ENCODE data around the gene LRCH3.

The LRCH3 gene

DNA sequence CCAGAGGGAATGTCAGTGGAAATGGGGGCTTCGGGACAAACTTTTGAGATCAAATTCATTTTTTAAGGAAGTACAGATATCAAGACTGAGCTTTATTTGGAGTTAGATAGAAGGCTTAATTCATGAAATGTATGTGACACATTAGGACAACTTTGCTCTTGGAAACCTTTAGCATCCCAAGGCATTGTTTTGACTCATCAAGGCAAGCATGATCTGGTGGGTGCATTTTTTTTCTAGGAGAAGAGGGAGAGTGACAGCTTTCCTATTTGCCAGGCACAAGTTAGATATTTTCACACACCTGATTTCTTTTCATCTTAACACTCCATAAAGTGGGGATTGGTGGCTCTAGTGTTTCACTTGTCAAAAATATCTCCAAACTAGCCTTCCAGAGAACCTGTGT, 97.5 kb downstream of the LRCH3 start:
- ChIA-PET POLR2A (no interaction called here), CTCF (no interaction called here)
- TF ChIP-seq TARDBP (IDR thresholded peaks at IDR 0.05): no peak
- TF ChIP-seq, protein P1, sequence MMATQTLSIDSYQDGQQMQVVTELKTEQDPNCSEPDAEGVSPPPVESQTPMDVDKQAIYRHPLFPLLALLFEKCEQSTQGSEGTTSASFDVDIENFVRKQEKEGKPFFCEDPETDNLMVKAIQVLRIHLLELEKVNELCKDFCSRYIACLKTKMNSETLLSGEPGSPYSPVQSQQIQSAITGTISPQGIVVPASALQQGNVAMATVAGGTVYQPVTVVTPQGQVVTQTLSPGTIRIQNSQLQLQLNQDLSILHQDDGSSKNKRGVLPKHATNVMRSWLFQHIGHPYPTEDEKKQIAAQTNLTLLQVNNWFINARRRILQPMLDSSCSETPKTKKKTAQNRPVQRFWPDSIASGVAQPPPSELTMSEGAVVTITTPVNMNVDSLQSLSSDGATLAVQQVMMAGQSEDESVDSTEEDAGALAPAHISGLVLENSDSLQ (IDR thresholded peaks at IDR 0.05): no peak
- no peak for TF ChIP-seq BHLHE40 (IDR thresholded peaks at IDR 0.05; ENCODE audit: borderline replicate concordance)
- TF ChIP-seq FOXK2 (IDR thresholded peaks at IDR 0.05): no peak
- TF ChIP-seq SP1 (IDR thresholded peaks at IDR 0.05): no peak
- TF ChIP-seq NFRKB (IDR thresholded peaks at IDR 0.05): no peak
- TF ChIP-seq CTBP1 (IDR thresholded peaks at IDR 0.05; ENCODE audit: borderline replicate concordance): no peak
- DNase-seq (ENCODE audit: extremely low spot score): no peak

- TF ChIP-seq BHLHE40 (IDR thresholded peaks at IDR 0.05; ENCODE audit: borderline replicate concordance) (no peak), L3MBTL2 (conservative IDR thresholded peaks at IDR 0.05) (no peak), TARDBP (IDR thresholded peaks at IDR 0.05) (no peak), SP1 (IDR thresholded peaks at IDR 0.05) (no peak), NFRKB (IDR thresholded peaks at IDR 0.05) (no peak), ARNT (IDR thresholded peaks at IDR 0.05) (no peak)
- TF ChIP-seq, protein P1 (IDR thresholded peaks at IDR 0.05): no peak
- no peak for DNase-seq (ENCODE audit: extremely low spot score)
- CTCF ChIA-PET: no interaction called here
- POLR2A ChIA-PET: no interaction called here
Measured at GRCh38 chr3:197889204-197889930, 98.3 kb downstream of the LRCH3 start.

DNA sequence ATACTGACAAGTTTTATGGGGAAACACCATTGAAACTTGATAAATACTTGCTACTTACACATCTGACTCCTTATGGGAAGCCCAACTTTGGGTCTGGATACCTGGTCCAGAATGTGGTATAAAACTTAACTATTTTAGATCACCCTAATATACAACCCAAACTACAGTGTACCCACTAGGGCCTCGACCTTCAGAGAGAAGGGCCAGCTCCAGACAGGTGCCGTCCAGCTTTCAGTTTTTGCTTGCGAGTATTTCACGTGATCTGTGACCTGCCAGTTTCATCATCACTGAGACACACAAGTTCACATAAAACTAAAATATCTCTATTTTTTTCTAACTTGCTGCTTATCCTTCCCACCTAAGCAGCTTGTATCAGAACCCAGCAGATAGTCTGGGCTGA, 99.6 kb downstream of the LRCH3 start:
- ChIA-PET CTCF (no interaction called here), POLR2A (no interaction called here)
- no peak for TF ChIP-seq LEF1 (IDR thresholded peaks at IDR 0.05; ENCODE audit: borderline replicate concordance)
- no peak for TF ChIP-seq ELF4 (IDR thresholded peaks at IDR 0.05)
- TF ChIP-seq L3MBTL2 (conservative IDR thresholded peaks at IDR 0.05): no peak
- no peak for TF ChIP-seq FOXA1 (IDR thresholded peaks at IDR 0.05)
- TF ChIP-seq FOXM1 (IDR thresholded peaks at IDR 0.05; ENCODE audit: borderline replicate concordance): no peak
- TF ChIP-seq CTBP1 (IDR thresholded peaks at IDR 0.05; ENCODE audit: borderline replicate concordance): no peak
- no peak for TF ChIP-seq ARNT (IDR thresholded peaks at IDR 0.05)
- TF ChIP-seq, protein P1 (IDR thresholded peaks at IDR 0.05): no peak
- TF ChIP-seq TARDBP (IDR thresholded peaks at IDR 0.05): no peak
- no peak for TF ChIP-seq SUZ12 (IDR thresholded peaks at IDR 0.05)
- TF ChIP-seq ZNF384 (IDR thresholded peaks at IDR 0.05): no peak
- no peak for TF ChIP-seq HDGF (IDR thresholded peaks at IDR 0.05; ENCODE audit: borderline replicate concordance)
- no peak for DNase-seq (ENCODE audit: extremely low spot score)

- no peak for DNase-seq (ENCODE audit: extremely low spot score)
- ChIA-PET POLR2A (no interaction called here), CTCF (no interaction called here)
Measured at GRCh38 chr3:197892162-197892561, 101.1 kb downstream of the LRCH3 start.

GRCh38 chr3:197896421-197896820, 105.4 kb downstream of the LRCH3 start:
- TF ChIP-seq L3MBTL2 (conservative IDR thresholded peaks at IDR 0.05) (no peak), ELF4 (IDR thresholded peaks at IDR 0.05) (no peak)
- POLR2A ChIA-PET: no interaction called here
- CTCF ChIA-PET: no interaction called here

More at GRCh38 chr3:197892162-197892561, 101.1 kb downstream of the LRCH3 start:
- TF ChIP-seq L3MBTL2 (conservative IDR thresholded peaks at IDR 0.05): no peak
- TF ChIP-seq FOXK2 (IDR thresholded peaks at IDR 0.05): no peak
- TF ChIP-seq TARDBP (IDR thresholded peaks at IDR 0.05): no peak
- TF ChIP-seq, protein P1 (IDR thresholded peaks at IDR 0.05): no peak
- TF ChIP-seq FOXA1 (IDR thresholded peaks at IDR 0.05): no peak
- TF ChIP-seq ELF4 (IDR thresholded peaks at IDR 0.05): no peak
- TF ChIP-seq ARNT (IDR thresholded peaks at IDR 0.05): no peak
- TF ChIP-seq NFRKB (IDR thresholded peaks at IDR 0.05): no peak
- TF ChIP-seq ZNF384 (IDR thresholded peaks at IDR 0.05): no peak

GRCh38 chr3:197899833-197900478, 108.9 kb downstream of the LRCH3 start:
- ChIA-PET POLR2A (no interaction called here), CTCF (no interaction called here)
- TF ChIP-seq FOXK2 (IDR thresholded peaks at IDR 0.05) (no peak), NFRKB (IDR thresholded peaks at IDR 0.05) (no peak), HDGF (IDR thresholded peaks at IDR 0.05; ENCODE audit: borderline replicate concordance) (no peak), TARDBP (IDR thresholded peaks at IDR 0.05) (no peak), BHLHE40 (IDR thresholded peaks at IDR 0.05; ENCODE audit: borderline replicate concordance) (no peak)
- no peak for DNase-seq (ENCODE audit: extremely low spot score)

More at GRCh38 chr3:197896421-197896820, 105.4 kb downstream of the LRCH3 start:
- DNase-seq (ENCODE audit: extremely low spot score): no peak
